CD4-positive, alpha-beta T cell (primary cell): ENCODE results near the gene NGDN. TPM values are rescaled to one million over a fixed set of nuclear protein-coding genes. Genes with fewer than 3 reads are reported as not detected.

Source experiments
- ATAC-seq: fragments of 200-7000 bp; cut with Tn5 transposase; one replicate; pipeline ENCODE4 v1.10.0; 2022; ENCODE audit warnings: mild to moderate bottlenecking; ENCODE audit not compliant: poor library complexity
- CTCF ChIA-PET: fragments of 350-600 bp; sonication (Branson Sonifier 250); formaldehyde crosslinking; loops from one replicate; lab custom pipeline; 2021; ENCODE audit warnings: antibody characterized with exemption, inconsistent platforms; lab: Charles Lee
- POLR2A ChIA-PET: fragments of 350-600 bp; sonication (Branson Sonifier 250); formaldehyde crosslinking; loops from one replicate; lab custom pipeline; 2021; ENCODE audit warnings: antibody characterized with exemption, inconsistent platforms; lab: Charles Lee
- DNase-seq, 14 experiments: peaks; one replicate each; pipeline ENCODE4 v3.0.0-alpha.2; 2013 to 2020; ENCODE audit warnings: mixed read lengths in 2 of 14
- H3K27ac ChIP-seq, 2 donors: one replicate each; pipeline versions ENCODE4 v1.5.1 to v1.7.0; 2013; ENCODE audit warnings: low read length in 2 of 2, low read depth in 1 of 2, mild to moderate bottlenecking in 1 of 2
- H3K27me3 ChIP-seq, 2 experiments: 1 replicate in 1 of 2; 2 replicates in 1 of 2; pipeline versions ENCODE4 v1.6.1 to v1.7.0; 2013; ENCODE audit warnings: low read length in 2 of 2, control low read depth in 1 of 2, mild to moderate bottlenecking in 1 of 2, moderate library complexity in 1 of 2; ENCODE audit not compliant: insufficient read depth in 2 of 2, control insufficient read depth in 1 of 2
- H3K36me3 ChIP-seq: one replicate; pipeline ENCODE4 v1.6.1; 2013; ENCODE audit warnings: low read length, control low read depth; ENCODE audit not compliant: insufficient read depth
- H3K4me1 ChIP-seq: one replicate; pipeline ENCODE4 v1.6.1; 2013; ENCODE audit warnings: low read length, control low read depth; ENCODE audit not compliant: insufficient read depth
- H3K4me3 ChIP-seq: one replicate; pipeline ENCODE4 v1.5.1; 2013; ENCODE audit warnings: mild to moderate bottlenecking, low read length, moderate library complexity
- H3K9me3 ChIP-seq, 2 experiments: 1 replicate in 1 of 2; 2 replicates in 1 of 2; pipeline versions ENCODE4 v1.6.1 to v1.7.0; 2013; ENCODE audit warnings: low read length in 2 of 2, mild to moderate bottlenecking in 2 of 2, control low read depth in 1 of 2, moderate library complexity in 1 of 2; ENCODE audit not compliant: control insufficient read depth in 1 of 2, insufficient read depth in 1 of 2
- H3K27ac Mint-ChIP-seq: one replicate; pipeline ENCODE4 v1.8.0; 2020; ENCODE audit warnings: mixed read lengths
- H3K27me3 Mint-ChIP-seq: one replicate; pipeline ENCODE4 v1.8.0; 2021; ENCODE audit warnings: mixed read lengths
- H3K36me3 Mint-ChIP-seq: one replicate; pipeline ENCODE4 v1.8.0; 2021; ENCODE audit warnings: low read depth, mixed read lengths
- H3K4me1 Mint-ChIP-seq: one replicate; pipeline ENCODE4 v1.8.0; 2021; ENCODE audit warnings: low read depth, mixed read lengths
- H3K4me3 Mint-ChIP-seq: one replicate; pipeline ENCODE4 v1.8.0; 2020; ENCODE audit warnings: mild to moderate bottlenecking, mixed read lengths
- H3K9me3 Mint-ChIP-seq: one replicate; pipeline ENCODE4 v1.8.0; 2020; ENCODE audit warnings: mixed read lengths
- CTCF ChIP-seq: fragments of 200-600 bp; IDR thresholded peaks from one replicate; pipeline ENCODE4 v1.8.0; 2022; ENCODE audit warnings: antibody characterized with exemption, mild to moderate bottlenecking
- intact Hi-C, 2 experiments: fragments of 100-400 bp; cut with DNase I in 1 of 2; cut with micrococcal nuclease in 1 of 2; formaldehyde crosslinking; loops; one replicate each; pipeline versions ENCODE4 v1.15.1 to v1.9.0; 2023 to 2025; cut with DNase I, micrococcal nuclease
- total RNA-seq, 174 experiments: library from RNA in 2 of 174; stranded (reverse) in 2 of 174; gene quantifications; one replicate each; pipeline ENCODE4 v1.2.3 and lab custom pipeline; 2021 to 2026

Gene NGDN
- total RNA-seq, 2 experiments from 2014 or later: 146 to 149 TPM

GRCh38 chr14:23517650-23518326 lies 48.3 kb downstream of the NGDN start:
- no peak overlapping the region for H3K4me3 ChIP-seq
- no peak for TF ChIP-seq CTCF
- intact Hi-C loops: no loop called here
- H3K36me3 Mint-ChIP-seq: no peaks in the 10 kb centered on the region
- no peak overlapping the region for H3K4me3 Mint-ChIP-seq
- no peak overlapping the region for H3K27ac ChIP-seq
- no peak overlapping the region for H3K27ac Mint-ChIP-seq
- CTCF ChIA-PET: no interaction called here
- H3K9me3 ChIP-seq: no peaks in the 10 kb centered on the region
- peaks cover 8% of the 10 kb centered on the region for H3K4me1 Mint-ChIP-seq
- POLR2A ChIA-PET: no interaction called here
- no peaks in the 10 kb centered on the region for H3K4me1 ChIP-seq
- H3K27me3 ChIP-seq: no peaks in the 10 kb centered on the region
- ATAC-seq: no peak
- no peaks in the 10 kb centered on the region for H3K27me3 Mint-ChIP-seq
- H3K9me3 Mint-ChIP-seq: no peaks in the 10 kb centered on the region
- no peak for DNase-seq
- H3K36me3 ChIP-seq: no peaks in the 10 kb centered on the region

GRCh38 chr14:23518709-23519108 lies 49.2 kb downstream of the NGDN start:
- Mint-ChIP-seq H3K4me3 (no peak overlapping the region), H3K27ac (no peak overlapping the region), H3K9me3 (no peaks in the 10 kb centered on the region), H3K27me3 (no peaks in the 10 kb centered on the region), H3K4me1 (peaks cover 4% of the 10 kb centered on the region), H3K36me3 (no peaks in the 10 kb centered on the region)
- Histone ChIP-seq H3K9me3 (no peaks in the 10 kb centered on the region), H3K27me3 (no peaks in the 10 kb centered on the region), H3K36me3 (no peaks in the 10 kb centered on the region), H3K4me3 (no peak overlapping the region), H3K27ac (no peak overlapping the region), H3K4me1 (no peaks in the 10 kb centered on the region)
- intact Hi-C loops: no loop called here
- DNase-seq: no peak
- POLR2A ChIA-PET: no interaction called here
- no peak for TF ChIP-seq CTCF
- CTCF ChIA-PET: no interaction called here
- ATAC-seq: no peak

- Histone ChIP-seq H3K36me3 (no peaks in the 10 kb centered on the region), H3K4me1 (no peaks in the 10 kb centered on the region), H3K9me3 (no peaks in the 10 kb centered on the region), H3K27me3 (no peaks in the 10 kb centered on the region), H3K4me3 (no peak overlapping the region), H3K27ac (no peak overlapping the region)
- TF ChIP-seq CTCF: no peak
- CTCF ChIA-PET: no interaction called here
- DNase-seq: no peak
- intact Hi-C loops: no loop called here
- no peaks in the 10 kb centered on the region for H3K4me1 Mint-ChIP-seq
- POLR2A ChIA-PET: no interaction called here
- H3K4me3 Mint-ChIP-seq: no peak overlapping the region
- no peaks in the 10 kb centered on the region for H3K36me3 Mint-ChIP-seq
- H3K9me3 Mint-ChIP-seq: no peaks in the 10 kb centered on the region
- H3K27me3 Mint-ChIP-seq: no peaks in the 10 kb centered on the region
- no peak overlapping the region for H3K27ac Mint-ChIP-seq
- no peak for ATAC-seq
These were observed 51.5 kb downstream of the NGDN start for GRCh38 chr14:23520899-23521533.
